ENCODE data around the gene NKAIN2. TPM values are rescaled to one million over a fixed set of nuclear protein-coding genes. Genes with fewer than 3 reads are reported as not detected.

Gene NKAIN2
- polyA plus RNA-seq, 1 donor (not counting 4 experiments of a cell fraction or from before 2014, with no cell fraction given) = 0.13 TPM

- FAIRE-seq (no peak), DNase-seq (ENCODE audit: low read depth, low spot score) (no peak)
- dilution Hi-C loops (cut with MboI; ENCODE audit: extremely low pct_ligation_motif_present, low sequenced_read_pairs) = no loop called here
- no peaks in the 10 kb centered on the region for H3K79me2 ChIP-seq (ENCODE audit: control insufficient read depth, insufficient read depth, low read length)
- no peaks in the 10 kb centered on the region for H4K20me1 ChIP-seq (ENCODE audit: control insufficient read depth, extremely low read depth, insufficient read depth, low read length)
- no peaks in the 10 kb centered on the region for H3K9me1 ChIP-seq (ENCODE audit: control insufficient read depth, extremely low read depth, insufficient read depth, low read length)
- H3K4me3 ChIP-seq (ENCODE audit: control insufficient read depth in 2 of 3, extremely low read depth in 1 of 3, insufficient read depth in 2 of 3, low read depth in 1 of 3, low read length in 3 of 3) = no peak overlapping the region
- TF ChIP-seq EZH2 (IDR thresholded peaks at IDR 0.05; ENCODE audit: low read length) (no peak), CTCF (optimal IDR thresholded peaks at IDR 0.05 in 1 of 3, IDR thresholded peaks at IDR 0.05 in 1 of 3, conservative IDR thresholded peaks at IDR 0.05 in 1 of 3; ENCODE audit: extremely low read depth in 1 of 3, insufficient read depth in 2 of 3, low read length in 3 of 3) (no peak)
- no peak overlapping the region for H3K27ac ChIP-seq (ENCODE audit: control insufficient read depth, insufficient read depth, low read length)
- no peaks in the 10 kb centered on the region for H3K36me3 ChIP-seq (ENCODE audit: control insufficient read depth in 2 of 2, extremely low read depth in 1 of 2, insufficient read depth in 2 of 2, low read length in 2 of 2)
- no peak overlapping the region for H3K4me2 ChIP-seq (ENCODE audit: control insufficient read depth, extremely low read depth, insufficient read depth, low read depth, low read length)
- no peaks in the 10 kb centered on the region for H3K9me3 ChIP-seq (ENCODE audit: control insufficient read depth, low read depth, low read length)
- no peaks in the 10 kb centered on the region for H3K4me1 ChIP-seq (ENCODE audit: control insufficient read depth, extremely low read depth, insufficient read depth, low read length)
- H2AFZ ChIP-seq (ENCODE audit: control insufficient read depth, low read length) = no peak overlapping the region
- no peaks in the 10 kb centered on the region for H3K27me3 ChIP-seq (ENCODE audit: control insufficient read depth, extremely low read depth, insufficient read depth, low read length)
- H3K9ac ChIP-seq (ENCODE audit: control insufficient read depth, extremely low read depth, insufficient read depth, low read length) = no peak overlapping the region
These were observed 93.2 kb downstream of the NKAIN2 start for GRCh38 chr6:123896869-123897268.

- no peak overlapping the region for H3K4me2 ChIP-seq (ENCODE audit: control insufficient read depth, extremely low read depth, insufficient read depth, low read depth, low read length)
- H3K36me3 ChIP-seq (ENCODE audit: control insufficient read depth in 2 of 2, extremely low read depth in 1 of 2, insufficient read depth in 2 of 2, low read length in 2 of 2) = no peaks in the 10 kb centered on the region
- no peaks in the 10 kb centered on the region for H3K4me1 ChIP-seq (ENCODE audit: control insufficient read depth, extremely low read depth, insufficient read depth, low read length)
- H4K20me1 ChIP-seq (ENCODE audit: control insufficient read depth, extremely low read depth, insufficient read depth, low read length) = no peaks in the 10 kb centered on the region
- H3K9me1 ChIP-seq (ENCODE audit: control insufficient read depth, extremely low read depth, insufficient read depth, low read length) = no peaks in the 10 kb centered on the region
- FAIRE-seq (no peak), DNase-seq (ENCODE audit: low read depth, low spot score) (no peak)
- TF ChIP-seq EZH2 (IDR thresholded peaks at IDR 0.05; ENCODE audit: low read length) (no peak), CTCF (optimal IDR thresholded peaks at IDR 0.05 in 1 of 3, IDR thresholded peaks at IDR 0.05 in 1 of 3, conservative IDR thresholded peaks at IDR 0.05 in 1 of 3; ENCODE audit: extremely low read depth in 1 of 3, insufficient read depth in 2 of 3, low read length in 3 of 3) (no peak)
- dilution Hi-C loops (cut with MboI; ENCODE audit: extremely low pct_ligation_motif_present, low sequenced_read_pairs) = no loop called here
- H3K79me2 ChIP-seq (ENCODE audit: control insufficient read depth, insufficient read depth, low read length) = no peaks in the 10 kb centered on the region
- H3K27me3 ChIP-seq (ENCODE audit: control insufficient read depth, extremely low read depth, insufficient read depth, low read length) = no peaks in the 10 kb centered on the region
- H2AFZ ChIP-seq (ENCODE audit: control insufficient read depth, low read length) = no peak overlapping the region
- no peak overlapping the region for H3K9ac ChIP-seq (ENCODE audit: control insufficient read depth, extremely low read depth, insufficient read depth, low read length)
- H3K4me3 ChIP-seq (ENCODE audit: control insufficient read depth in 2 of 3, extremely low read depth in 1 of 3, insufficient read depth in 2 of 3, low read depth in 1 of 3, low read length in 3 of 3) = no peak overlapping the region
- H3K27ac ChIP-seq (ENCODE audit: control insufficient read depth, insufficient read depth, low read length) = no peak overlapping the region
- H3K9me3 ChIP-seq (ENCODE audit: control insufficient read depth, low read depth, low read length) = no peaks in the 10 kb centered on the region
These were observed 94.3 kb downstream of the NKAIN2 start for GRCh38 chr6:123897965-123898364.
